ENCODE data around the gene KIRREL2.

Gene KIRREL2

DNA sequence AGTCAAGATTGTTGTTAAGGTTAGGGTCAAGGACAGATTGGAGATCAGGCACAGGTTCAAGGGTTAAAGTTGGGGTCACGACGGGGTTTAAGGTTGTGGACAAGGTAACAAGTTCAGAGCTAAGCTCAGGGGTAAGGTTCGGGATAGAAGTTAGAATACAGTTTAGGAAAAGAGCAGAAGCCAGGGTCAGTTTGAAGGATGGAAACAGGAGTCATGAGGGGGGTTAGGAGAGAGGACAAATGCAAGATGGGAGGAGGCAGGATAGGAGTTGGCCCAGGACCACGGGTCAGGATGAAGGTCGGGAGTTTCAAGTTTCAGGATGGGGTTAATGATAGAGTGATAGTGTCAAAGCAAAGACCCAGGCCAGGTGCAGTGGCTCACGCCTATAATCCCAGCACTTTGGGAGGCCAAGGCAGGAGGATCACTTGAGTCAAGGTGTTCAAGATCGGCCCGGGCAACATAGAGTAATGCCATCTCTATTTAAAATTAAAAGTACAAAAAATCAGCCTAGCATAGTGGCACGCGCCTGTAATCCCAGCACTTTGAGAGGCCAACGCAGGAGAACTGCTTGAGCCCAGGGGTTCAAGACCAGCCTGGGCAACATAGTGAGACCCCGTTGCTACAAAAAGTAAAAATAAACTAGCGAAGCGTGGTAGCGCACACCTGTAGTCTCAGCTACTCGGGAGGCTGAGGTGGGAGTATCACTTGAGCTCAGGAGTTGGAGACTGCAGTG is 12.1 kb upstream of the KIRREL2 start:
- DNase-seq (ENCODE audit: low read depth in 2 of 2): no peak

DNA sequence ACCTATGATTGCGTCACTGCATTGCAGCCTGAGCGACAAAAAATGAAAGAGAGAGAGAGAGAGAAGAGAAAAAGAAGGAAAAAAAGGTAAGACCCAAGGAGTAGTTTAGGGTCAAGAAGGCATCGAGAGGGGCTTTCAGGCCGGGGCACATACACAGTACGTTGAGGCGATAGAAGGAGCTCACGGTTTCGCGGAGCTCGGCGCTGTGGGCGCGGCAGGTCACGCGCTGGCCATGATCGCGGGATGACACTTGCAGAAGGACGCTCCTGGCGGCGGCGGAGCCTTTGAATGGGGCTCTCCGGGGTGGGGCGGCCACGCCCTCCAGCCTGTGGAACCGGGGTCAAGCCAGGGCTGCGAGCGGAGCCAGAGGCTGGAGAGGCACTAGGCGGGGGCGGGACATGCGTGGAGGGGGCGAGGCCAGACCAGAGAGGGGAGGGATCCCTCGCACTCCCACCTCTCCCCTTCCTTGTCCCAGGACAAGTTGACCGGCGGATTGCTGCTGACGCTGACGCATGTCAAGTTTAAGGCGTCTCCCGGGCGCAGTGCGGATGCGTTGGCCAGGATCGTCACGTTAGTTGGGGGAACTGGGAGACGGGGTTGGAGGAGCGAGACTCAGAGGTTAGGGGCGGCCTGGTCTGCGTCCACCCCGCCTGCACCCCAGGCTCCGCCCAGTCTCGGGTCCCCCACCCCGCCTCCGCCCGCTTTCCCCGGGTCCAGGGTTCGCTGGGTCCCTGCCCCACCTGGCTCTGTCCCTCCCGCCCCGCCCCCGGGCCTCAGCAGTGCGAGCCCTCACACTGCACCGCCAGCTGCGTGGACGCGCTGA is 11.3 kb upstream of the KIRREL2 start:
- DNase-seq (ENCODE audit: low read depth in 2 of 2): no peak

DNA sequence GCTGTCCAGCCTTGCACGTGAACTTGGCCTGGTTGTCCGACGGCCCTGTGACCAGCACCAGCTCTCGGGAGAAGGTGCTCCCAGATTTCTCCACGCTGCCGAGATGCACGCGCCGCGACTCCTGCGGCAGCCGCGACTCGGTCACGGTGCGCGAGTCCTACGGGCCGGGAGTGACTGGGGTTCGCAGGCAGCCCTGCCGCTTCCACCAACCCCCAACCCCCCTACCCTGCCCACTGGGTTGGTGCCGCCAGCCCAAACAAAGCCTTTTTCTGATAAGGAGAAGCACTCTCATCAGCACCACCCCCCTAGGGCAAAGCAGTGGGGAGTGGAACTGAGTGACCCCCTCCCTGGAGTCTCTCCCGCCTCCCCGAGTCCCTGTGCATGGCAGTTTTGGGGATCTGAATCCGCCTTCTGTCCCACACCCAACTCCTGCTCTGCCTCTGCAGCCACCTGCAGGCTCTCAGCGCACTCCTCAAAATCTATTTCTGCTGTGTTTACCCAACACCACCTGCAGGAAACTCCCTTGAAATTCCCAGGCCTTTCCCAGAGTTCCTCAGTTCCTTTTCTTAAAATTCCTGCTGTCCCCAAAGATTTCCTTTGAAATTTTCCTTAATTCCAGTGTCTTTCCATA is 10.6 kb upstream of the KIRREL2 start:
- no peak for DNase-seq (ENCODE audit: low read depth in 2 of 2)

DNA sequence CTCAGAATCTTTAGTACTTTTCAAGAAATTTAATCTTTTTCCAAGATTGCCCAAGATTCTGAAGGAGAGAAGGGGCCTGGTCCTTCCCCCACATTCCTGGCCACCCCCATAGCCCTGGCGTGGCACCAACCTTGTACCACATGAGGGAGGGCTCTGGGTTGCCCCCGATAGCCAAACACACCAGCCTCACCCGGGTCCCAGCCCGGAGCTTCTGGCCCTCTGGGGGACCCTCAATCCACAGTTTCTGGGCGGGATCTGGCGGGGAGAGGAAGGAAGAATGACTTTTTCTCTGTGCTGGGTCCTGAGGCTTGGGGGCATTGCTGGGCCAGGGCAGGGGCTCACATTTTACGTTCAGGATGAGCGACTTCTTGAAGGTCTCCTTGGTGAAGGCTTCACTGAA is 8.8 kb upstream of the KIRREL2 start:
- no peak for DNase-seq (ENCODE audit: low read depth in 2 of 2)

DNA sequence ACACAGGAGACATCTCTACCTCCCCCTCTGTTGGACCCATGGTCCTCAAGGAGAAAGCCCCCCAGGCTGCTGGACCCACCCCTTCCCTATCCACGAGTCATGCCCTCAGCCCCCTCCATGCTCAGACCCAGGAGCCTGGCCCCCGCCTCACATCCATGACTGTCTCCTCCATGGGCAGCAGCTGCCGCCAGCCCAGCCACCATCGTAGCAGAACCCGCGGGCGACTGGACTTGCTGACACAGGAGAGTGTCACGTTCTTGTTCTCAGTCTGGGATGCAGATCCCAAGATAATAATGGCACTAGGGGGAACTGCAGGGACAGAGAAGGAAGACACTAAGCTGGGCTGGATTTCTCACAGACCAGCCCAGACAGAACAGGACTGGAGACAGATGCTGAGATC is 8.2 kb upstream of the KIRREL2 start:
- no peak for DNase-seq (ENCODE audit: low read depth in 2 of 2)

DNA sequence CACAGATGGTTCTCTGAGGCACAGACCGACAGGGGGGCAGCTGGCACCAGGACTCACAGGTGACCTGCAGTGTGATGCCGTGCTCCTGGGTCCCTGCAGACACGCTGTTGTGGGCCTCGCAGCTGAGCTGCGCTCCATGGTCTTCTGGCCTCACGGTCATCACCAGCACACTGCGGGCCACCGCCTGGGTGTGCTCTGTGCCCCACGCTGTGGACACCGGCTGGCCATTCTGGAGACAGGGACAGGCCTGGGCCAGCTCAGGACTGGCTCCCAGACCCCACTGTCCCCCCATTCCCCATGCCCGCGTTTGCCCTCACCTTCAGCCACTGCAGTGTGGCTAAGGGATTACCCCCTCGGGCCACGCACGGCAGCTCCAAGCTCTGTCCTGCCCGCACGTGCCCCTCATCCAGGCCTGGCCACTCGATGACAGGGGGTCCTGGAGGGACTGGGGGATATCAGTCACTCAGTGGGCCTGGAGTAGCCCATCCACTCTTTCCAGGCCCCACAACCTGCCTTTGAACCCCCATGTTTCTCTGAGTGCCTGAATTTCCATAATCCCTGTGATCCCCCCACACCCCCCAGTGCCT is 7.7 kb upstream of the KIRREL2 start:
- no peak for DNase-seq (ENCODE audit: low read depth in 2 of 2)

DNA sequence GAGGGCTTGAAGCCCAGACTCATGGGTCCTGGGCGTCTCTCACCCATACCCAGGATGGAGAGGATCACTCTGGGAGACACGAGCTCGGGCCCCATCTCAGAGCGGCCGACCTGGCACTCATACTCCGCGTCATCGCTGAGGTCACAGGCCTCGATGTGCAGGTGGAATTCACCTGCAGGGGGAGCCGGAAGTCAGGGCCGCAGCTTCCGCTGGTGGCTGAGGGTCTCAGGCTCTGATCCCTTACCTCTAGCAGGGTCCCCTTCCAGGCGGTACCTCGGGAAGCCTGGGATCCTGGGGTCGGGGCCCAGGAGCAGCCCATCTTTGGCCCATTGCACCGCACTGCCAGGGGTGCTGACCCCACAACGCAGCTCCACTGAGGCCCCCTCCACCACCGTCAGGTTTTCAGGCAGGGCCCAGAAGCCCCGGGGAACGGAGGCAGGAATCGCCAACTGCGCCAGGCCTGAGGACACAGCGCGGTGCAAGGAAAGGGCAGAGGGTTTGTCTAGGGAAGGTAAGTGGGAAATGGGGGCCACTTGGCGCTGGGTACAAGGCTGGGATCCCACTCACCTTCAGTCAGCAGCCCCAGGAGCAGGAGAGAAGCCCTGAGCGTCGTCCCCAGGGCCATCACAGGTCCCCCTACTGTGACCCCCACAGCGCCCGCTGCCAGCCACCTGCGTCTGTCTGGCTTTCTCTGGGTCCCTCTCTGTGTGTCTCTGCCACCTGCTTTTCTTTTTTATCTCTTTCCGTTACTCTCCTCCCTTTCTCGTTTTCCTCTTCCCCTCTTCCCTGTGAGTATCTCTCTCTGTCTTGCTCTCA is 5.3 kb upstream of the KIRREL2 start:
- no peak for DNase-seq (ENCODE audit: low read depth in 2 of 2)

DNA sequence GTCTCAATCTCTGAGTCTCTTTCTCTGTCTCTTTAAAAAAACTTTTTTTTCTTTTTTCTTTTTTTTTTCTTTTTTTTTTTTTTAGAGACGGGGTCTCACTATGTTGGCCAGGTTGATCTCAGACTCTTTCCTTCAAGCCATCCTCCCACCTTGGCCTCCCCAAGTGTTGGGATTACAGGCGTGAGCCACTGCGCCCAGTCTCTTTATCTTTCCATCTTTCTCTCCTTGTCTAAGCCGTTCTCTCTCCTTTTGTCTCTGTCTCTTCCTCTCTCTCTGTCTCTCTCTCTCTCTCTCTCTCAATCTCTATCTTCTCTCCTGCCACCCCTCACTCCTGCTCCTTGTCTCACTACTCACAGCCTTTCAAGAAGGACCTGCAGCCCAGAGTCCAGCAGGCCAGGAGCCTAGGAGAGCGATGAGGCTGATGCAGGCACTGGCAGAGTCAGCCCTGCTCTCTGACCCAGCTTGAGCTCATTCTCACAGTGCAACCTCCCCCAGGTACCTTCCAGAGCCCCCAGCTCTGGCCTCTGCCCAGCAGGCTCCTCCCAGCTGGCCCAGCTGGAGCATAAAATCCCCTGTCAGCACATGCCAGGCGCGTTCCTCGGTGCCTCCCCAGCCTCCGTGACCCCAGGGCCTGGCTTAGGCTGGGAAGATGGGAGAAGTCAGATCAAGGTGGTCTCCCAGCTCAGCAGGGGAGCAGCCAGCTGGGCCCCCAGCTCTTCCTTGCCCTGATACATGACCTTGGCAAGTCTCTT is 4.5 kb upstream of the KIRREL2 start, which contains the start of gene NPHS1:
Gene NPHS1 (minus strand): TSS at position 476 of the 752 bp plus-strand sequence. CDS start 667 bp downstream, outside the sequence.
- DNase-seq (ENCODE audit: low read depth in 2 of 2): no peak

DNA sequence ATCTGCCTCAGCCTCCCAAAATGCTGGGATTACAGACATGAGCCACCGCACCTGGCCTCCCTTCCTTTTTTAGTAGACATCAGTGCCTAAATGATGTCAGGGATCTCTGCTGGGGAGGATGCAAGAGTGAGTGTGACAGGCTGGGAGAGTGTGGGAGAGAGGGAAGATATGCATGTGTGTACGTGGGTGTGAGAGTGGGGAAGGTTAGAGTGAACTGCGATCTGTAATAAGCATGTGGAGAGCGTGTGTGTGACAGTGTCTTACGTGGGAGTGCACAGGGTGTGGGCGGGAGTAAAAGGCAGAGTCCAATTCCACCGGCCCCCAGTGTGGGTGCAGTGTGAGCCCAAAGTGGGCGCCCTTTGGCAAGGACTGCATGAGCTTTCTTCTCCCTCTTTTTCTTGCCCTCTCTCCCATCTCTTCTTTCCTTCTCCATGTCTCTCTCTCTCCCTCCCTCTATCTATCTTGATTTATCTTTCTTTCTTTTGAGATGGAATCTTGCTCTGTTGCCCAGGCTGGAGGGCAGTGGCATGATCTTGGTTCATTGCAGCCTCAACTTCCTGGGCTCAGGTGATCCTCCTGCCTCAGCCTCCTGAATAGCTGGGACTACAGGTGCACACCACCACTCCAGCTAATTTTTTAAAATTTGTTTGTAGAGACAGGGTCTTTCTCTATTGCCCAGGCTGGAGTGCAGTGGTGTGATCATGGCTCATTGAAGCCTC is 3.5 kb upstream of the KIRREL2 start:
- no peak for DNase-seq (ENCODE audit: low read depth in 2 of 2)

DNA sequence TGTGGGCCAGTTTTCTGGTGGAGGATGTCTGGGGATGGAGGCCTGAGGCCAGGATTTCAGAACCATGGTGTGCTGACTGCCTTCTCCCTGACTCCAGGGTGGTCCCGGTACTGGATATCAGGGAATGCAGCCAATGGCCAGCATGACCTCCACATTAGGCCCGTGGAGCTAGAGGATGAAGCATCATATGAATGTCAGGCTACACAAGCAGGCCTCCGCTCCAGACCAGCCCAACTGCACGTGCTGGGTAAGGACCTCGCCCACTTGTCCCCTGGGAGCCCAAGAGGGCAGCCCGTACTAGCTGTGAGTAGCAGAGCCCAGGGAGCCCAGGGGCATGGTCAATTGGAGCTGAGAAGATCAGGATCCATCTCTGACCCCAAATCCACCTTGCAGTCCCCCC is 1.6 kb downstream of the KIRREL2 start:
- no peak for DNase-seq (ENCODE audit: low read depth in 2 of 2)

DNA sequence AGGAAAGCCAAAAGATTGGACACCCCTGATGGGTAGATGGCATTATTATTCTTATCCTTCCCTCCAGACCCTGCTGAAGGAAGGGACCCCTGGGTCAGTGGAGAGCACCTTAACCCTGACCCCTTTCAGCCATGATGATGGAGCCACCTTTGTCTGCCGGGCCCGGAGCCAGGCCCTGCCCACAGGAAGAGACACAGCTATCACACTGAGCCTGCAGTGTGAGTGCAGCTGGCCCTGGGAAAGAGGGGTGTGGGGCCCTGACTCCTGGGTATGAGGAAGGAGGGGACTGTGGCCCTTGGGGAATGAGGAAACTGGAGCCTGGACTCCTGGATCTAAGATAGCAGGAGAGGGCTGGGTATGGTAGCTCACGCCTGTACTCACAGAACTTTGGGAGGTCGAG is 2.7 kb downstream of the KIRREL2 start:
- no peak for DNase-seq (ENCODE audit: low read depth in 2 of 2)

DNA sequence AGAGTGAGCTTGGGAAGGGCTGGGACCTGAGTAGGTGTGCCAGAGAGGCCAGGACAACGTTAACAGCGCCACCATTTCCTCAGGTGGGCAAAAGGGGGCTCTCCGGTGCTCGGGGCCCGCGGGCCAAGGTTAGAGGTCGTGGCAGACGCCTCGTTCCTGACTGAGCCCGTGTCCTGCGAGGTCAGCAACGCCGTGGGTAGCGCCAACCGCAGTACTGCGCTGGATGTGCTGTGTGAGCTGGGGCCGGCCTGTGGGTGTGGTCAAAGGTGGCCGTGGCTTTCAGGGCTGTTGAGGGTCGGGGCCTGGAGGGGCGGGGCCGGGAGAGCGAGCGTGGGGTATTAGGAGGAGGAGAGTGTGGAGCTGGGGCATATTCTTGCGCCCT is 3.7 kb downstream of the KIRREL2 start:
- DNase-seq (ENCODE audit: low read depth in 2 of 2): no peak

DNA sequence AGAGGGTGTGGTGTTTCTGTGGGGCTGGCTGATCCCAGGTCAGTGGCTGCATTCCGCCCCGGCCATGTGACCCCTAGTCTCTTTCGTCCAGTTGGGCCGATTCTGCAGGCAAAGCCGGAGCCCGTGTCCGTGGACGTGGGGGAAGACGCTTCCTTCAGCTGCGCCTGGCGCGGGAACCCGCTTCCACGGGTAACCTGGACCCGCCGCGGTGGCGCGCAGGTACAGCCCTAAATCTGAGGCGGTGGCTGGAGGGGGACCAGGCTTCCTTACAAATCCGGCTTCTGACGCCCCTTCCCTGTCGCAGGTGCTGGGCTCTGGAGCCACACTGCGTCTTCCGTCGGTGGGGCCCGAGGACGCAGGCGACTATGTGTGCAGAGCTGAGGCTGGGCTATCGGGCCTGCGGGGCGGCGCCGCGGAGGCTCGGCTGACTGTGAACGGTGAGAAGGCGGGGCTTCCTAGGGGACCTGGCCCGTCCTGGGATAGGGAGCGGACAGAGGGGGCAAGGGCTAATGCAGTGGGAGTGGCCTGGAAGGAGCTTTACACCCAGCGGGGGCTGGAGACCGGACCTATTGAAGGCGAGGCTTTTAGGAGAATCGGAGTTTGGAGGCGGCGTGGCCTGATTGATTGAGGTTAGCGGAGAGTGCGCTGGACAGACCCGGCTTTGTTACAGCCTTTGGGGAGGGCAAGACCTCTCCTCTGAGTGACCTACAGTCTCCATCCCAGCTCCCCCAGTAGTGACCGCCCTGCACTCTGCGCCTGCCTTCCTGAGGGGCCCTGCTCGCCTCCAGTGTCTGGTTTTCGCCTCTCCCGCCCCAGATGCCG is 4.3 kb downstream of the KIRREL2 start:
- no peak for DNase-seq (ENCODE audit: low read depth in 2 of 2)

DNA sequence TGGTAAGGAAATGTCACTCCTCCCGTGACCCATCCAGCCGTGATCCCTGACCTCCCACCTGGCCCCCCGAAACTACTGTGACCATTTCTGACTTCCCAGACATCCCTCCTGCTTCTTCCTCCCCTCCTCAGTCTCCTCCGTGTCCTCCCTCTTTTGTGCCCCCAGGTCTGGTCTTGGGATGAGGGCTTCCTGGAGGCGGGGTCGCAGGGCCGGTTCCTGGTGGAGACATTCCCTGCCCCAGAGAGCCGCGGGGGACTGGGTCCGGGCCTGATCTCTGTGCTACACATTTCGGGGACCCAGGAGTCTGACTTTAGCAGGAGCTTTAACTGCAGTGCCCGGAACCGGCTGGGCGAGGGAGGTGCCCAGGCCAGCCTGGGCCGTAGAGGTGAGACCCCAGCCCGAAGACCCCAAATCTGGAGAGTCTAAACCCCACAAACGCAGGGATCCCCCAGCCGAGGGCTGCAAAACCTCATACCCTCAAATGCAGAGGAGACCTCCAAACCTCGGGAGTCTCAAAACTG is 5.0 kb downstream of the KIRREL2 start:
- DNase-seq (ENCODE audit: low read depth in 2 of 2): no peak

DNA sequence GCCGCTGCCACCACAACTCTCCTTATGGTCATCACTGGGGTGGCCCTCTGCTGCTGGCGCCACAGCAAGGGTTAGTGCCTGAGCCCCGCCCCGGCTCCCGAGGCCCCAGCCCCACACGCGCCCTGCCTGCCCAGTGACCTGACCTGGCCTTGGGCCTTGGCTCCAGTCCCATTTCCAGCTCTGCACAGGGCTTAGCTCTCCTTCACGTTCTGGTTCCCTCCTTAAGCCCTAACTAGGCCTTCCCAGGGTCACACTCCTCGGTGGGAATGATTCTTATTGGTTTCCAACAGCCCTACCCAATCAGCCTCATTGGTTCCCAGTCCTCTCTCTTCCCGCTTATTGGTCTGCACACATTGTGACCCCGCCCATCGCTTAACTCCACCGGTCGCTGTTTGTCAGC is 5.8 kb downstream of the KIRREL2 start:
- DNase-seq (ENCODE audit: low read depth in 2 of 2): no peak

DNA sequence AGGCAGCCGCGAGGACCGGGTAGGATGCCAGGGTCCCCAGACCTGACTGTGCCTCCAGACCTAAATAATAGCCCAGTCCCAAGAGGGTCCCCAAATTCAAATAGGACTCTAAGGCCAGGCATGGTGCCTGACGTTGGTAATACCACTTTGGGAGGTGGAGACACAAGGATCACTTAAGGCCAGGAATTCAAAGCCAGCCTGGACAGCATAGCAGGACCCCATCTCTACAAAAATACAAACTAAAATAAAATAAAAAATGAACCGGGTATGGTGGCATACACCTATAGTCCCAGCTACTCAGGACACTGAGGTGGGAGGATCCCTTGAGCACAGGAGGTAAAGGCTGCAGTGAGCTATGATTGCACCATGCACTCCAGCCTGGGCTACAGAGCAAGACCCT is 6.3 kb downstream of the KIRREL2 start:
- no peak for DNase-seq (ENCODE audit: low read depth in 2 of 2)

DNA sequence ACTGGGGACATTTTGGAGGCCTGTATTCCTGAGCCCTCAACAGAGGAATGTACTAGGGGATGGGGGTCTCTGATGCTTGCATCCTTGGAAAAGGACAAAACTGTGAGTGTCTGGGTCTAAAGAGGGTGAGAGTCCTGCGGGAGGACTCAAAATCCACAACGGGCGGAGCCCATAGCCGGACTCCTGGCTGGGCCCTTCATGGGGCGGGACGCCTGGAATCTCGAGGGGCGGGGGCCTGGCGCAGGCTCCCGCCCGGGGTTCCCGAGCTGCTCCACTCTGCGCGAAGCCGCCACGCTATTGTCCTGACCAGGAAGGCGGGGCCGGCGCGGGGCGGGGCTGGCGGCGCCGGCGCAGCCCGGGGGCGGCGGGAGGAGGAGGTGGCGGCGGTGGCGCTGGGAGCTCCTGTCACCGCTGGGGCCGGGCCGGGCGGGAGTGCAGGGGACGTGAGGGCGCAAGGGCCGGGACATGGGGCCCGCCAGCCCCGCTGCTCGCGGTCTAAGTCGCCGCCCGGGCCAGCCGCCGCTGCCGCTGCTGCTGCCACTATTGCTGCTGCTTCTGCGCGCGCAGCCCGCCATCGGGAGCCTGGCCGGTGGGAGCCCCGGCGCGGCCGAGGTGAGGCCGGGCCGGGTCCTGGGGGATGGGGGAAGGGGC is 11.6 kb downstream of the KIRREL2 start, which contains the start of gene APLP1:
Gene APLP1 (plus strand): TSS at position 403 of the 651 bp plus-strand sequence. CDS start 63 bp downstream, at position 466.
- peak; percentile 23 to 67 for DNase-seq (ENCODE audit: low read depth in 2 of 2)

DNA sequence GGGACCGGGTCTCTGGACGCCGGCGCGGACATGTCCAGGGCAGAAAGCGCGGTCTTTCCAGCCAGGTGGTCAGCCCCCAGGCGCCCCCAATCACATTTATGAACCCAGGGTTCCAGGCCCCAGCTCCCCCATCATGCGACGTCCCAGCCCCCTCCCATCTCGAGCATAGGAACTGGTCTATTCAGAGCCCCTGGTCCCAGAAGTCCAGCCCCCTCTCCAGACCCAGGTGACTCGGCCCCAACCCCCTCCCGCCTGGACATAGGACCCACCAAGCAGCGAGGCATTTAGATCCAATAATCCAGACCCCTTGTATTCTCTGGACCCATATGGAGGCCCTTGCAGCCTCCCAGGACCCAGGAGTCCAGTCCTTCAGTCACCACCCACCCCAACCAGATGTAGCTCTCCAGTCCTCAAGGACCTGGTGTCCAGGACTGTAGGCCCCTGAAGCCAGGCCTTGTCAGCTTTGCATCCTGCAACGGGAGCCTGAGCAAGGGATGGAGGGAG is 12.2 kb downstream of the KIRREL2 start:
- no peak for DNase-seq (ENCODE audit: low read depth in 2 of 2)
